ENCODE measurements around the gene VSX1. TPM values are rescaled to one million over a fixed set of nuclear protein-coding genes. Genes with fewer than 3 reads are reported as not detected.

The VSX1 gene
- total RNA-seq, 1 donor, result not detected

DNA sequence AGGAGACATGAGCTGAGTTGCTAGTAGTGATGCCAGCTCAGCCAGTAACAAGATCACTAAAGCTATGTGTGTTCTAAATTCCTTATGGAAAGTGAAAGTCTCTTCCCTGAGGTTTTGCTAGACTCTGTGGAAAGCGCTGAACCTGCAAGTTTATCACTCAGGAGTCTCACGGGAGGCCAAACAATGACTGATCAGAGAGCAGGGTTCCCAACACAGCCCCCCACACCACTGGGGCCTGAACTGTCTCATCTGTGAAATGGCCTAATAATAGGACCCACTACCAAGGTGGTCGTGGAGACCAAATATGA is 43.9 kb downstream of the VSX1 start:
- H3K79me2 ChIP-seq (ENCODE audit: insufficient read depth, low read length), result no peaks in the 10 kb centered on the region
- H3K27ac ChIP-seq (ENCODE audit: low read depth, low read length), result no peak overlapping the region
- peaks cover 10% of the 10 kb centered on the region for H3K4me1 ChIP-seq (ENCODE audit: insufficient read depth, low read length)
- H3K4me2 ChIP-seq (ENCODE audit: insufficient read depth, low read length), result peak overlapping the region; percentile 20
- no peaks in the 10 kb centered on the region for H3K27me3 ChIP-seq (ENCODE audit: insufficient read depth, low read length)
- peak overlapping the region; percentile 44 for H2AFZ ChIP-seq (ENCODE audit: low read length)
- H3K36me3 ChIP-seq (ENCODE audit: insufficient read depth, low read length), result no peaks in the 10 kb centered on the region
- no peaks in the 10 kb centered on the region for H4K20me1 ChIP-seq (ENCODE audit: insufficient read depth, low read length)
- DNase-seq (ENCODE audit: insufficient read length, low spot score, missing footprints), result no peak
- peak overlapping the region; percentile 29 for H3K4me3 ChIP-seq (ENCODE audit: insufficient read depth, low read length)
- no peak for TF ChIP-seq CTCF (IDR thresholded peaks at IDR 0.05; ENCODE audit: extremely low read depth, low read depth, low read length)
- no peaks in the 10 kb centered on the region for H3K9me3 ChIP-seq (ENCODE audit: low read depth, low read length)

GRCh38 chr20:25037288-25038102 is 44.4 kb downstream of the VSX1 start:
- Histone ChIP-seq H3K27me3 (ENCODE audit: insufficient read depth, low read length) (no peaks in the 10 kb centered on the region), H3K4me3 (ENCODE audit: insufficient read depth, low read length) (peak overlapping the region; percentile 29), H3K36me3 (ENCODE audit: insufficient read depth, low read length) (no peaks in the 10 kb centered on the region), H3K79me2 (ENCODE audit: insufficient read depth, low read length) (no peaks in the 10 kb centered on the region), H3K27ac (ENCODE audit: low read depth, low read length) (no peak overlapping the region), H3K4me1 (ENCODE audit: insufficient read depth, low read length) (peaks cover 10% of the 10 kb centered on the region), H4K20me1 (ENCODE audit: insufficient read depth, low read length) (no peaks in the 10 kb centered on the region), H2AFZ (ENCODE audit: low read length) (peak overlapping the region; percentile 44), H3K9me3 (ENCODE audit: low read depth, low read length) (no peaks in the 10 kb centered on the region), H3K4me2 (ENCODE audit: insufficient read depth, low read length) (peak overlapping the region; percentile 20)
- peak; percentile 83 for DNase-seq (ENCODE audit: insufficient read length, low spot score, missing footprints)
- TF ChIP-seq CTCF (IDR thresholded peaks at IDR 0.05; ENCODE audit: extremely low read depth, low read depth, low read length), result no peak

DNA sequence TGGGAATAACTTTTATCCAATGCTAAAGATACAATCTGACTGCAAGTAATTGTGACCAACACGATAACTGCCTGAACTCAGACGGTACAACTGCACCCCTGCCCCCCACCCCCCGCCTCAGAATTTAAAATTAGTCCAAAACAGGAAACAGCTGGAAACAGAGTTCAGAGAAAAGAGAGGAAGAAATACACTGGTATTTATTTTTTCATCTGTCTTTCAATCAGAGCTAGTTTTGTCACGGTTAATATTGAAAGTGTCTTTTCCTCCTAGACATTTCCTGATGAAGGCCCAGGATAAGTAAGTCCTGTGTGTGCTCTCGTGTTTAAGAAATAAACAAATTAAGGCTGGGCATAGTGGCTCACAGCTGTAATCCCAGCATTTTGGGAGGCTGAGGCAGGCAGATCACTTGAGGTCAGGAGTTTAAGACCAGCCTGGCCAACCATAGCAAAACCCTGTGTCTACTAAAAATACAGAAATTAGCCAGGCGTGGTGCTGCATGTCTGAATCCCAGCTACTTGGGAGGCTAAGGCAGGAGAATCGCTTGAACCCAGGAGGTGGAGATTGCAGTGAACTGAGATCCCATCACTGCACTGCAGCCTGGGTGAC is 45.5 kb downstream of the VSX1 start:
- Histone ChIP-seq H3K79me2 (ENCODE audit: insufficient read depth, low read length) (no peaks in the 10 kb centered on the region), H3K4me2 (ENCODE audit: insufficient read depth, low read length) (no peak overlapping the region), H4K20me1 (ENCODE audit: insufficient read depth, low read length) (no peaks in the 10 kb centered on the region), H3K36me3 (ENCODE audit: insufficient read depth, low read length) (no peaks in the 10 kb centered on the region), H2AFZ (ENCODE audit: low read length) (no peak overlapping the region), H3K27ac (ENCODE audit: low read depth, low read length) (no peak overlapping the region), H3K4me1 (ENCODE audit: insufficient read depth, low read length) (peaks cover 10% of the 10 kb centered on the region), H3K4me3 (ENCODE audit: insufficient read depth, low read length) (no peak overlapping the region), H3K9me3 (ENCODE audit: low read depth, low read length) (no peaks in the 10 kb centered on the region), H3K27me3 (ENCODE audit: insufficient read depth, low read length) (no peaks in the 10 kb centered on the region)
- DNase-seq (ENCODE audit: insufficient read length, low spot score, missing footprints), result no peak
- no peak for TF ChIP-seq CTCF (IDR thresholded peaks at IDR 0.05; ENCODE audit: extremely low read depth, low read depth, low read length)

GRCh38 chr20:25035921-25036320 is 46.0 kb downstream of the VSX1 start:
- Histone ChIP-seq H3K79me2 (ENCODE audit: insufficient read depth, low read length) (no peaks in the 10 kb centered on the region), H4K20me1 (ENCODE audit: insufficient read depth, low read length) (no peaks in the 10 kb centered on the region), H3K4me3 (ENCODE audit: insufficient read depth, low read length) (no peak overlapping the region), H3K4me2 (ENCODE audit: insufficient read depth, low read length) (no peak overlapping the region), H3K27me3 (ENCODE audit: insufficient read depth, low read length) (no peaks in the 10 kb centered on the region), H3K36me3 (ENCODE audit: insufficient read depth, low read length) (no peaks in the 10 kb centered on the region), H3K9me3 (ENCODE audit: low read depth, low read length) (no peaks in the 10 kb centered on the region), H3K4me1 (ENCODE audit: insufficient read depth, low read length) (peaks cover 10% of the 10 kb centered on the region), H2AFZ (ENCODE audit: low read length) (no peak overlapping the region), H3K27ac (ENCODE audit: low read depth, low read length) (no peak overlapping the region)
- no peak for TF ChIP-seq CTCF (IDR thresholded peaks at IDR 0.05; ENCODE audit: extremely low read depth, low read depth, low read length)
- no peak for DNase-seq (ENCODE audit: insufficient read length, low spot score, missing footprints)
